Left cardiac atrium (tissue), 4 donors: Measurements from ENCODE around the gene ZNF8. TPM values are rescaled to one million over a fixed set of nuclear protein-coding genes. Genes with fewer than 3 reads are reported as not detected.
"Not testable (repeated sequence)": the region's sequence is repeated elsewhere in the genome, so short reads cannot be mapped to it uniquely, and the experiment has no call there.

ENCODE experiments used
- ATAC-seq, 2 donors: fragments of 200-7000 bp; cut with Tn5 transposase; one replicate each; pipeline ENCODE4 v1.9.1; 2020; ENCODE audit warnings: mild to moderate bottlenecking in 2 of 2, moderate library complexity in 2 of 2
- DNase-seq: peaks from one replicate; pipeline ENCODE4 v3.0.0-alpha.2; 2020
- intact Hi-C, 2 donors: fragments of 100-400 bp; cut with DNase I; formaldehyde crosslinking; loops; one replicate each; pipeline versions ENCODE4 v1.14.1 to v1.15.1; 2022 to 2023
- long read RNA-seq: library from polyadenylated mRNA; unstranded; transcript quantifications from one replicate; pipeline ENCODE4 v2.0.0, GENCODE V29; 2021
- total RNA-seq, 2 donors: library from RNA; stranded (reverse); fragmentation: NEBNext Ultra II Directional; extraction: Animal tissue kit (Norgen Biotek cat#: 25700); gene quantifications; one replicate each; pipeline ENCODE4 v1.2.1, GENCODE V29; 2021
- donor health status: DM: no; HTN: yes; CAD: no.
- donor health status: DM: no; HTN: yes; CAD: no; lungs with severe emphysema.
- donor health status: DM: yes; HTN: yes; CAD: no.
- donor health status: Dilated cardiomyopathy.

Gene ZNF8
- total RNA-seq = 1 to 10 TPM; 4.4 to 6.8 TPM
- long read RNA-seq, full-length matches to known transcripts = 2 of 2 reads
- long read RNA-seq, partial matches to known transcripts = 0 of 2 reads
- long read RNA-seq, other reads (novel, unspliced or antisense) = 0 of 2 reads

DNA sequence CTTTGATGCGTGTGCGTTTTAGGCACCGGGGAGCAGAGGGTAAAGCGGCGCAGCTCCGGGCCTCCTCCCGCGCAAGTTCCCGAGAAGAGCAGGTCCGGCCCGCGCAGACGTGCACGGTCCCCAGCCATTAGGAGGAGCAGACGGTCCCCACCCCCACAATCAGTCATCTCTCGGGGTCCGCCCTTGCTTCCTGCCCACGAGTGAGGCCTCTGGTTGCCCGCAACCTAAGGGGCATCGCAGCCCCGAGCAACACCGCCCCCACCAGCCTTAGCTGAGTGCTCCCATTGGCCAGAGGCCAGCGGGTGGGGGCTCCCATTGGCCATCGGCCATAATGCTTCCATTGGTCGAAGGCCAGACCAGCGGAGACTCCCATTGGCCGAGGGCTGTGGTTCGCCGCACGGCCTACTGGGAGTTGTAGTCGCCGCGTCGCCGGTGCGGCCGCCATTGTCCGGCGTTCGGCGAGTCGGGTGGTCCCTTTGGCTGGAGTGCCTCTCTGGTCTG is at the start of gene ZNF8:
Gene ZNF8, plus strand, starts transcription at position 415 of the 501 bp plus-strand sequence. CDS start 127 bp downstream, outside the sequence.
- ATAC-seq = peak; percentile 95 to 96
- DNase-seq = peak; percentile 98
- intact Hi-C loops = loop anchor here in 1 of 2 donors (2.0 kb wide), 1 partner anchor 96 kb away; the partner anchor contains the start of gene ZNF274

DNA sequence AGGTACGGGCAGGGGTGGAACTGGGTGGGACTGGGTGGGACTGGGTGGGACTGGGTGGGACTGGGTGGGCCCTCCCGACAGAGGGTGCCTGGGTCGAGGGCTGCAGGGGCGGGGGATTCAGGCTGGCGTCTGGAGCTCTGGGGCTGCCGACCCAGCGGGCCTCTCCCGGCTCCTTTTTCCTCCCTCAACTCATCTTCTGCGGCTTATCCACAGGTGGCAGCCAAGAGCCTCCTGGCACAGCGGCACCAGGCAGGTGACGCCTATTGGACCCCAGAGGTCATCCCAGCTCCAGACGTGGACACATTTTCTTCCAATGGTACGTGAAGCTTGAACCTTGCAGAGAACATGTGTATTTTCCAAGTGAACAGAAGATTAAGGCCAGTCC is 49.5 kb upstream of the ZNF8 start:
- DNase-seq = no peak

DNA sequence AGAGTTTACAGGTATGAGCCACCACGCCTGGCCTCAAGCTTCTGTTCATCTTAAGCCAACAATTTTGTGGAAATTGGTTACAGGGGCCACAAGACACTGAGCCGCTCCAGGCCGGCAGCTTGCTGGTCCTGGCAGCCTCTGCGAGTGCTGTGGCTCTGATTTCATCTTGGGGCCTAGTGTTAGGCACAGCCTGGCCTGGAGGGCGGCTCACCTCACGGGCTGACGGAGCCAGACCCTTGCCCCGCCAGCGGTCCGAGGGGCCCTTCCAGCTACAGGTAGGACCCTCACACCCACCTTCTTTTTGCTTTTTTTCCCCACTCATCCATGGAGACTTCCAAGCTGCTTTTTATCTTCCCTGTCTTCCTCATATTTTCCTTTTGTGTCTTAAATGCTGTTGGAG is 41.4 kb upstream of the ZNF8 start:
- intact Hi-C loops = no loop called here
- no peak for DNase-seq
- ATAC-seq = no peak

More for the DNA sequence above, 49.5 kb upstream of the ZNF8 start:
- intact Hi-C loops = no loop called here
- ATAC-seq = peak; percentile 22 to 24

DNA sequence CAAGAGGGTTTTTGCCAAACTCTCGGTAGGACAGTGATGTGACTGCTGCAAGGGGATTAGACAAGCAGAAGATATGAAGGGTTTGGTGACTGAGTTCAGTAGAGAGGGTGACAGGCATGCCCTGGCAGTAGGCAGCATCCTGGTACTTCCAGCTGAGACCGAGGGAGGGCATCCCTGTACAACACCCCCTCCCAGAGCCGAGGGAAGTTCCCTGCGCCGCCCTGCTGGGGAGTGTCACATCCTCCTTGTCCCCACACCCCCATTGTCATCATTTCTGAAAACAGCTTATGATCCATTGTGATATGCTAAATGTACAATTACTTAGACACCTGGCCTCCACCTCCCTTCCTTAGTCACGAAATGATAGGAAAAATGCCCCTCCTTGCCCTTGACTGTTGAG is 35.4 kb upstream of the ZNF8 start:
- ATAC-seq (no peak), DNase-seq (no peak)
- intact Hi-C loops = no loop called here

DNA sequence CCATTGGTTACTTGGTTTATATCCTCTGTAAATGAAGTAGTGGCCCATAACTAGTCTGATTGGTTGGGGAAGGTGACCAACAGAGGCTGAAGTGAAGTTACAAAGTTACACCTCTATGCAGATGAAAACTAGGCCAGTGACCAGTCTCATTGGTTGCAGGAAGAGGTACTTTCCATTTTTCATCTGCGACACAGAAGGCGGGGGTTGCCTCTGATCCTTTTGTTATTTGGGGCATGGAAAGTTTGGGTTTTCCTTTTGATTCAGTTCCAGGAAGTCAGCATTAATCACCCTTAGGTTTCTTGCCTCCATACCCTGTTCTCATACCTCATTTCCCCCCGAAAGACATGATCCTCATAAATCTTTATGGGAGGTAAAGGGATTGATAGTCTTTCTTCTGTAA is 29.9 kb upstream of the ZNF8 start:
- ATAC-seq = no peak
- no peak for DNase-seq

DNA sequence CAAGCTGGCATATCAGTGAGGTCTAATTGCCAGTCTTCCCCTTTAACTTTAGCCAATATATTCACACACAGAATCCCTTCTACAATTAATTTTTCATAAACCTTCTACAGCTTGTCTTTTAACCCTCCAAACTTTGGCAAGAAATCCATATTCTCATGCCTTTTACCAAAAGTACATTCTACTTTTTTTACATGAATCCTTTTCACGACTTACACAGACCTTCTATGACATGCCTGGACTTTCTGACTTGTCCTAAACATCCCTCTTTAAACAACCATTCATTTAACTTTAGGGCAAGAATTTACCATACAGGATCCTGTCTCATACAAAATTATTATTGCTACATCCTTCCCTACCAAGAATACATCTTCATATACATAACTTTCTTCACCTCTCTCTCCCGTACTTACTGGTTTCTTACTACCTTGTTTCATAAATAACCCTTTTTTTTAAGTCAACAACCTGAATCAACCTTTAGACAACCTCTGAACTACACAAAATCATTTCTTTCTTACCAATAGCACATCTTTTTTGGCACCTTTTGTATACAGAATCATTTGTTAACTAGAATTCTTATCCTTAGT is 26.6 kb upstream of the ZNF8 start:
- ATAC-seq (no peak), DNase-seq (no peak)
- intact Hi-C loops = no loop called here

More for the DNA sequence above, 29.9 kb upstream of the ZNF8 start:
- intact Hi-C loops = no loop called here

DNA sequence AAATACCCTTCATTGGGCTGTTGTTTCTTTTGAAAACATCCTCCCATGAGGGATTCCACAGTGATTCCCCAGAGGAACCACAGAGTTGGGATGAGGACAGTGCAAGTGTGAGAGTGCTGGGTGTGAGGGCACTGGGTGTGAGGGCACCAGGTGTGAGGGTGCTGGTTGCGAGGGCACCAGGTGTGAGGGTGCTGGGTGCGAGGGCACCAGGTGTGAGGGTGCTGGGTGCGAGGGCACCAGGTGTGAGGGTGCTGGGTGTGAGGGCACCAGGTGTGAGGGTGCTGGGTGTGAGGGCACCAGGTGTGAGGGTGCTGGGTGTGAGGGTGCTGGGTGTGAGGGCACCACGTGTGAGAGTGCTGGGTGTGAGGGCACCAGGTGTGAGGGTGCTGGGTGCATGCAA is 20.5 kb upstream of the ZNF8 start:
- intact Hi-C loops, ATAC-seq, DNase-seq: not testable (repeated sequence)

DNA sequence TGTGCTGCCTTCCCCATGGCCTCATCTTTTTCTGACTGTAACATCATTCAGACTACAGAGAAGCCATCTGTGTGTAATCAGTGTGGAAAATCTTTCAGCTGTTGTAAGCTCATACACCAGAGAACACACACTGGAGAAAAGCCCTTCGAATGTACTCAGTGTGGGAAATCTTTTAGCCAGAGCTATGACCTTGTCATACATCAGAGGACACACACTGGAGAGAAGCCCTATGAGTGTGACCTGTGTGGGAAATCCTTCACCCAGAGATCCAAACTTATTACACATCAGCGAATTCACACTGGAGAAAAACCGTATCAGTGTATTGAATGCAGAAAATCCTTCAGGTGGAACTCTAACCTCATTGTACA is 17.2 kb upstream of the ZNF8 start:
- ATAC-seq = no peak
- intact Hi-C loops = loop anchor here in 1 of 2 donors (5.0 kb wide), 1 partner anchor 64 kb away; no protein-coding TSS in a partner anchor
- no peak for DNase-seq

DNA sequence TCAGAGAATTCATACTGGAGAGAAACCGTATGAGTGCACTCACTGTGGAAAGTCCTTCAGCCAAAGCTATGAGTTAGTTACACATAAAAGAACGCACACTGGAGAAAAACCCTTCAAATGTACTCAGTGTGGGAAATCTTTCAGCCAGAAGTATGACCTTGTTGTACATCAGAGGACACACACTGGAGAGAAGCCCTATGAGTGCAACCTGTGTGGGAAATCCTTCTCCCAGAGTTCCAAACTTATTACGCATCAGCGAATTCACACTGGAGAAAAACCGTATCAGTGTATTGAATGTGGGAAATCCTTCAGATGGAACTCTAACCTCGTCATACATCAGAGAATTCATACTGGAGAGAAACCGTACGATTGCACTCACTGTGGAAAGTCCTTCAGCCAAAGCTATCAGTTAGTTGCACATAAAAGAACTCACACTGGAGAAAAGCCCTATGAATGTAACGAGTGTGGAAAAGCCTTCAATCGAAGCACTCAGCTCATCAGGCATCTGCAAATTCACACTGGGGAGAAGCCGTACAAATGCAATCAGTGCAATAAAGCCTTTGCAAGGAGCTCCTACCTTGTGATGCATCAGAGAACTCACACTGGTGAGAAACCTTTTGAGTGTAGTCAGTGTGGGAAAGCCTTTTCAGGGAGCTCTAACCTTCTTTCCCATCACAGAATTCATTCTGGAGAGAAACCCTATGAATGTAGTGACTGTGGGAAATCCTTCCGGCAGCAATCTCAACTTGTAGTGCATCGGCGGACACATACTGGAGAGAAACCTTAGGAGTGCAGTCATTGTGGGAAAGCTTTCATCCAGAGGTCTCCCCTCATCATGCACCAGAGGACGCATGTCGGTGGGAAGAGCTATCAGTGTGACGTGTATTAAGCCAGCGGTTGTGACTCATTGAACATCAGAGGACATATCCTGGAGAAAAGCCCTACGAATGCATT is 16.5 kb upstream of the ZNF8 start:
- DNase-seq (no peak), ATAC-seq (no peak)
- intact Hi-C loops = loop anchor here in 1 of 2 donors (5.0 kb wide), 1 partner anchor 65 kb away; no protein-coding TSS in a partner anchor

DNA sequence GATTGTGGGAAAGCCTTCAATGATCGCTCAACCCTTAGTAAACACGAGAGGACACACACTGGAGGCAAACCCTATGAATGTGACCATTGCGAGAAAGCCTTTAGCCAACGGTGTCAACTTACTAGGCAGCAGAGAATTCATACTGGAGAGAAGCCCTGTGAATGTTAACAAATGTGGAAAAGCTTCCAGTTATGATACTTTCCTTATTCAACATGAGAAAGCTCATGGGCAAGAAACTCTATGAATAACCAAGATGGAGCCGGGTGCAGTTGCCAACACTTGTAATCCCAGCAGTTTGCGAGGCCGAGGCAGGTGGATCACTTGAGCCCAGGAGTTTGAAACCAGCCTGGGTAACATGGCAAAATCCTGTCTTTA is 15.8 kb upstream of the ZNF8 start:
- ATAC-seq (no peak), DNase-seq (no peak)
- intact Hi-C loops = loop anchor here in 1 of 2 donors (5.0 kb wide), 1 partner anchor 66 kb away; no protein-coding TSS in a partner anchor

DNA sequence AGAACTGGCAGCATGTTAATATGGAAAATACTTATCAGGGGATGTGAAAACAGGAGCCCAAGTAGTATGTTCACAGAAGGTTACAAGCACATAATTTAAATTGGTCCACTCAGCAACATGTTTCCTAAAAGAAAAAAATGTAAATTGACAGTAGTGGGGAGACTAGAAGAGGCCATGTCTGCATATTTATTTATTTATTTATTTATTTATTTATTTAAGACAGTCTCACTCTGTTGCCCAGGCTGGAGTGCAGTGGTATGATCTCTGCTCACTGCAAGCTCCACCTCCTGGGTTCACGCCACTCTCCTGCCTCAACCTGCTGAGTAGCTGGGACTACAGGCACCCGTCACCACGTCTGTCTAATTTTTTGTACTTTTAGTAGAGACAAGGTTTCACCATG is 13.7 kb upstream of the ZNF8 start:
- no peak for ATAC-seq
- intact Hi-C loops = no loop called here
- DNase-seq = no peak

DNA sequence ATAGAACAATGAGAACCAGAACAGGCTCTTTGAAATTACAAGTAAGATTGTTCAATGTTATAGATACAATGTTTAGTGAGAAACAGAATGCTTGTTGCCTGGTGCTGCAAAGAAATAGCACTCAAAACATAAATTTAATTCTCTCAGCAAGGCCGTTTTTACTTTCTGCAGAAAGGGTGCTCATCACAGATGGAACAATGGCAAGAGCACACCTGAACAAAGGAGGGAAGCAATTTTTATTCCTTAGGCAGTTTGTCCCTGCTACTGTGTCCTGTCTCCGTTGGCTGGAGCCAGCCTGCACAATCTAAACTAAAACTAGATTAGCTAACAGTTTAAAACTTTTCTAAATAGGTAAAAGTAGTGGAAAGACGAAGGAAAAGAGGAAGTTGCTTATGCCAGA is 10.4 kb upstream of the ZNF8 start:
- DNase-seq = no peak
- intact Hi-C loops = no loop called here
- ATAC-seq = no peak

DNA sequence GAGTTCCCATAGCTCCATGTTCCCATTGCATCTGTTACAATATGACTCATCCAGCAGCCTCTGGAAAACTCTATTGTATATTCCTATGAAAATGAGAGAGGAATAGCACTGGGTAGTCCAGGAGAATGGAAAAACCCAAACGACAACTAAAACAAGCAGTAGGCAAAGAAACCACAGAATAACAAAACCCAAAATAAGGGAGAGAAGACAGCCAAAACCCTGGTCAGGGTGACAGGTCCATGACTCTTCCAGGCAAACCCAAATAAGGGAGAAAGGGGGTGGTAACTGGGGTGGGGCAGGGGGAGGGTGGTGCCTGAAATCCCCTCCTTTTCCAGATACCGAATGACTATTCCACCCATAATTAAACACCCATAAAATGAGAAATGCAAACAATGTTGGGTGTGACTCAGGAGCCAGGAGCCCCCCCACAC is 4.0 kb upstream of the ZNF8 start:
- ATAC-seq (no peak), DNase-seq (no peak)
- intact Hi-C loops = no loop called here

DNA sequence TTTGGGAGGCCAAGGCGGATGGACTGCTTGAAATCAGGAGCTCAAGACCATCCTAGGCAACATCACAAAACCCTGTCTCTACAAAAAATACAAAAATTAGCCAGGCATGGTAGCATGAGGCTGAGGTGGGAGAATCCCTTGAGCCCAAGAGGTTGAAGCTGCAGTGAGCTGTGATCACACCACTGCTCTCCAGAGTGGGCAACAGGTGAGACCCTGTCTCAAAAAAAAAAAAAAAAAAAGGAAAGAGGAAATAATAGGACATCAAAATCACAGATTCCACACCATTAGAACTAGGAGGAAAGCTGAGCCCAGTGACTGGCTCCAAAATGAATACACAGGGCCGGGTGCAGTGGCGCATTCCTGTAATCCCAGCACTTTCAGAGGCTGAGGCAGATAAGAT is 3.2 kb upstream of the ZNF8 start:
- ATAC-seq (no peak), DNase-seq (no peak)
- intact Hi-C loops = no loop called here

DNA sequence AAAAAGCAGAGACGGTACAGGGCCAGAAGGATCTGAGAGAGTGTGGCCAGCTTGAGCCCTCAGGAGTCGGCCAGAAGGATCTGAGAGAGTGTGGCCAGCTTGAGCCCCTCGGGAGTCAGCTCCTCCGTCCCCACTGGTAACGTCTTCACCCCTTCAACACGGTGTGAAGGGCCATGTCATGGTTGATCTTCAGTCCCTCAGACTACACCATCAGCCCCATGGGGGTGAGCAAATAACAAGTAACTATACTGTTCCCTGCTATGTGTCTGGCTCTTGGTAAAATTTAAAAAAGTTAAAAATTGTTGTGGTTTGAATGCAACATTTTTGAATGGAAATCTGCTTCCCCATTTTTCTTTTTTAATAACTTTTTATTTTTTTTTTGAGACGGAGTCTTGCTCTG is 1.6 kb upstream of the ZNF8 start:
- intact Hi-C loops = no loop called here
- ATAC-seq (no peak), DNase-seq (no peak)

DNA sequence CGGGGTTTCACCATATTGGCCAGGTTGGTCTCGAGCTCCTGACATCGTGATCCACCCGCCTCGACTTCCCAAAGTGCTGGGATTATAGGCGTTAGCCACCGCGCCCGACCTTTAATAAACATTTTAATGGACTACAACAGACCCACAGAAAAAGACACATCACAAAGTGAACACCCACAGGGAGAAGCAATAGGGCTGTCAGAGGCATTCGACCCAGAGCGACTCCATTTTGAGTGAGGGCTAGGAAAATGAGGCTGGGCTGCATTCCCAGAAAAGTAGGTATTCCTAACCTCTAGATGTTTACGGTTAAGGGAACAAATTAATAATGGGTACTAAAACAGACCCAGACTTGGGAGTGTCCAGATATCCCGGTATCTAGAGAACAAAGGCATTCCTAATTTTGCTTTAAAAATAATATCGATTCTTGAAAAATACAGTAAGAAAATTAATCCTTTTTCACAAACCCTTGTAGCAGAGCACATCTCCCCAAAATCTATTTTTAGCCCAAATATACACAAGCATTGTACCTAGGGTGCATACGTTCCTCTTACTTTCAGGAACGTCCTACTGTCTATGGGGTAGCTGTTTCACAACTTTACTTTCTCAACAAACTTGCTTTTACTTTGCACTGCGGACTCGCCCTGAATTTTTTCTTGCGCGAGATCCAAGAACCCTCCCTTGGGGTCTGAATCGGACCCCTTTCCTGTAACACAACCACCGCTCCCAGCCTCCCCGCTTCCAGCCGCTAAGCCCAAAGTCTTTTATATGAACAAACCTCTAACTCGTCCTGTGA is 811 bp upstream of the ZNF8 start:
- ATAC-seq = peak in 1 of 2 donors; percentile 1
- DNase-seq = no peak
- intact Hi-C loops = loop anchor here in 1 of 2 donors (2.0 kb wide), 1 partner anchor 95 kb away; the partner anchor contains the start of gene ZNF274

DNA sequence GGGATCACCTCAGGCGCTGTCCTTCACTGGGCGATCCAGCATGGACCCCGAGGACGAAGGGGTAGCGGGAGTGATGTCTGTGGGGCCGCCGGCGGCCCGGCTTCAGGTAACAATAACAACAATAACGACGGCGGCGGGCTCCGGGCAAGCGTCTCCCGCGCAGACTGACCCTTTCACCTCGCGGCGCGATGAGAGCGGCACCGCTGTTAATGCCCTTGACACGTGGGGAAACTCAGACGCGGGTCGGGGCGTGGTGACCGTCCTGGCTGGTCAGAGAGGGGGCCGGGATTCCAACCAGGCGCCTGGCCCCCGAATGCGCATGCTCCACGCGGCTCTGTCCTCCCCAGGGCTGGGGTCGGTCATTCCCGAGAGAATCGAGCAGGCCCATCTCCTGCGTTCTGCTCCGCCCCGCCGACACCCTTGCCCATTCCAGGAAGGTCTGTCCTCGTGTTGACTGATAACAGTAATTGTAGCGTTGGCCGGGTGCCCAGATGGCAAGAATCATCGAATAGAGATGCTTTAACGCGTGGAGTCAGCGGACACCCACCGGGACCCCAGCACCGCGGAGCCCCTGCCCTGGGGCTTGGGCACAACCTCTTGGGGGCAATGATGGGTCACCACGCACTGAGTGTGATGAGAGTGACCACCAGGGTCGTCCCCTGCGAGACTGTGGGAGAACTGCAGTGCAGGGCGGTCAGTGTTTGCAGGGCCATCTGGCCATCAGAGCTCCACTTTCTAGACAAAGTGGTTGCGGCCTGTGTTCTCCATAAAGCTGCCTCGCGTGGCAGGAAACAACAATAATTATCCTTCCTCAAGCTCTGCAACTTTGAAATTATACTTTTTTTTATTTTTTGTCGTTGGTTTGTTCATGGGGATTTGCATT is 528 bp downstream of the ZNF8 start:
- ATAC-seq (peak; percentile 77 to 84), DNase-seq (peak; percentile 92)
- intact Hi-C loops = loop anchor here in 1 of 2 donors (2.0 kb wide), 1 partner anchor 96 kb away; the partner anchor contains the start of gene ZNF274

DNA sequence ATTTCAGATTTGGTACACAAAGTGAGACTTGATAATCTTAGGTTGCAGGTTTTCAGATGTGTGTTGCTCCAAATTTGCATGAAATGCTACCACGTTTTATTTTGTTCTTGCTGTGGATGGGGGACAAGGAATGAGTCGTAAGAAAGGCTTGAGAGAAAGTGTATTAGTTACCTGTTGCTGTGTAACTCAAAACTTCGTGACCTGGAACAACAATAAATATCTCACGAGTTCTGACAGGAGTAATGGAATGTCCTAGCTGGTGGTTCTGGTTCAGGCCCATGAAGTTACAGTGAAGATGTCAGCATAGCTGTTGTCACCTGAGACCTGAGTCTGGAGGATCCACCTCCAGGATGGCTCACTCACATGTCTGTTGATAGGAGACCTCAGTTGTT is 1.2 kb downstream of the ZNF8 start:
- DNase-seq (no peak), ATAC-seq (no peak)
- intact Hi-C loops = loop anchor here in 1 of 2 donors (2.0 kb wide), 1 partner anchor 97 kb away; the partner anchor contains the start of gene ZNF274
